RWPE1 (cell line): ENCODE data around the gene FAM13A.
"Not testable (repeated sequence)": the region's sequence is repeated elsewhere in the genome, so short reads cannot be mapped to it uniquely, and the experiment has no call there.

Experiments used
- CTCF ChIA-PET: fragments of 350-600 bp; sonication (Branson Sonifier 250); formaldehyde crosslinking; extraction: SDS; loops from one replicate; lab custom pipeline; 2021; lab: Yijun Ruan, JAX
- POLR2A ChIA-PET: fragments of 400-600 bp; formaldehyde crosslinking; extraction: SDS; loops from one replicate; lab custom pipeline; 2020; ENCODE audit warnings: antibody characterized with exemption; ENCODE audit not compliant: low non-redundant PET; lab: Yijun Ruan, JAX
- DNase-seq: peaks from one replicate; pipeline ENCODE4 v3.0.0; 2012; ENCODE audit warnings: low spot score
- H3K27ac ChIP-seq: fragments of 450-650 bp; 2 replicates; pipeline ENCODE4 v1.5.1; 2017
- CTCF ChIP-seq: fragments of 450-650 bp; conservative IDR thresholded peaks from 2 replicates; pipeline ENCODE4 v1.5.1; 2017; ENCODE audit warnings: low read depth, mild to moderate bottlenecking

FAM13A gene

GRCh38 chr4:89067417-89067816 lies 10.4 kb upstream of the FAM13A start:
- no peak for TF ChIP-seq CTCF
- ChIA-PET CTCF (interaction anchor here (0.6 kb wide), 1 partner anchor 382 kb away, joined by 3 read pairs; no protein-coding TSS in a partner anchor), POLR2A (no interaction called here)
- no peak overlapping the region for H3K27ac ChIP-seq
- DNase-seq, result no peak

GRCh38 chr4:89064848-89065247 lies 7.9 kb upstream of the FAM13A start:
- TF ChIP-seq CTCF, result no peak
- ChIA-PET POLR2A (no interaction called here), CTCF (interaction anchor here (1.1 kb wide), 1 partner anchor 12 kb away, joined by 3 read pairs; no protein-coding TSS in a partner anchor)
- H3K27ac ChIP-seq, result no peak overlapping the region
- DNase-seq, result no peak

- CTCF ChIA-PET, result interaction anchor here (0.6 kb wide), 1 partner anchor 101 kb away, joined by 4 read pairs; no protein-coding TSS in a partner anchor
Measured at GRCh38 chr4:89057844-89058243, 859 bp upstream of the FAM13A start.

GRCh38 chr4:89056292-89056952 lies 563 bp downstream of the FAM13A start:
- no peak for DNase-seq
- TF ChIP-seq CTCF, result no peak
- CTCF ChIA-PET, result interaction anchor here (0.6 kb wide), 3 partner anchors 33 to 802 kb away, joined by 3 to 4 read pairs (median 4); no protein-coding TSS in a partner anchor
- POLR2A ChIA-PET, result no interaction called here
- no peak overlapping the region for H3K27ac ChIP-seq

More at GRCh38 chr4:89057844-89058243, 859 bp upstream of the FAM13A start:
- H3K27ac ChIP-seq, POLR2A ChIA-PET, DNase-seq: not testable (repeated sequence)

GRCh38 chr4:89055157-89056080 lies 1.6 kb downstream of the FAM13A start:
- POLR2A ChIA-PET, result no interaction called here
- no peak overlapping the region for H3K27ac ChIP-seq
- no peak for DNase-seq
- CTCF ChIA-PET, result interaction anchor here (0.7 kb wide), 1 partner anchor 1025 kb away, joined by 3 read pairs; no protein-coding TSS in a partner anchor
- no peak for TF ChIP-seq CTCF

GRCh38 chr4:89054627-89055026 lies 2.4 kb downstream of the FAM13A start:
- no peak for DNase-seq
- TF ChIP-seq CTCF, result no peak
- no peak overlapping the region for H3K27ac ChIP-seq
- ChIA-PET POLR2A (no interaction called here), CTCF (no interaction called here)
